KOPT-K1 (cell line): Measurements from ENCODE around the gene TIMM8B.
"Not testable (repeated sequence)": the region's sequence is repeated elsewhere in the genome, so short reads cannot be mapped to it uniquely, and the experiment has no call there.

Experiments
- H3K27ac ChIP-seq: fragments of 200-600 bp; sonication (generic); 2 replicates; pipeline ENCODE4 v1.5.1; 2016; ENCODE audit warnings: antibody characterized with exemption, mild to moderate bottlenecking, low read depth, low read length; ENCODE audit not compliant: poor library complexity, severe bottlenecking
- H3K36me3 ChIP-seq: fragments of 200-600 bp; sonication (generic); 2 replicates; pipeline ENCODE4 v1.5.1; 2017; ENCODE audit warnings: antibody characterized with exemption, mild to moderate bottlenecking, low read length, moderate library complexity; ENCODE audit not compliant: insufficient read depth
- H3K9me3 ChIP-seq: fragments of 200-600 bp; sonication (generic); 2 replicates; pipeline ENCODE4 v1.5.1; 2017; ENCODE audit warnings: antibody characterized with exemption, low read length, mild to moderate bottlenecking; ENCODE audit not compliant: insufficient read depth, poor library complexity, severe bottlenecking

Gene TIMM8B

DNA sequence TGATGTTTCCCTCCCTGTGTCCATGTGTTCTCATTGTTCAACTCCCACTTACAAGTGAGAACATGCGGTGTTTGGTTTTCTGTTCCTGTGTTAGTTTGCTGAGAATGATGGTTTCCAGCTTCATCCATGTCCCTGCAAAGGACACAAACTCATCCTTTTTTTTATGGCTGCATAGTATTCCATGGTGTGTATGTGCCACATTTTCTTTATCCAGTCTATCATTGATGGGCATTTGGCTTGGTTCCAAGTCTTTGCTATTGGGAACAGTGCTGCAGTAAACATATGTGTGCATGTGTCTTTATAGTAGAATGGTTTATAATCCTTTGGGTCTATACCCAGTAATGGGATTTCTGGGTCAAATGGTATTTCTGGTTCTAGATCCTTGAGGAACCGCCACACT is 39.9 kb downstream of the TIMM8B start:
- H3K36me3 ChIP-seq = peaks cover 100% of the 10 kb centered on the region
- not testable (repeated sequence) for H3K27ac ChIP-seq, H3K9me3 ChIP-seq

DNA sequence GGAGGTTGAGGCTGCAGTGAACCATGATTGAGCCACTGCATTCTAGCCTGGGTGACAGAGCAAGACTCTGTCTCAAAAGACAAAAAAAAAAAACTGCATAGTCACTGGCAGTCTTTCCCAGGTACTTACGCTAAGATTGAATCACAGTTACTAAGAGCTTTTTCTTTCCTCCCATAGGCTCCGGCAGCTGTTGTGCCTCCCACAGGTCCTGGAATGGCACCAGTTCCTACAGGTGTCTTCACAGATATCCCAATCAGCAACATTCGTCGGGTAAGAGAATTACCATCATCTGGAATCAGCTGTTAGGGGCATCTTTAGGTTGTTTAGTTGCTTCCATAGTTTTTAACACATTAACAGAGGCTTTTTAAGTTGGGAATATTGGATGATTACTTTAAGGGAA is 41.6 kb downstream of the TIMM8B start:
- no peaks in the 10 kb centered on the region for H3K9me3 ChIP-seq
- no peak overlapping the region for H3K27ac ChIP-seq
- H3K36me3 ChIP-seq = peaks cover 99% of the 10 kb centered on the region

DNA sequence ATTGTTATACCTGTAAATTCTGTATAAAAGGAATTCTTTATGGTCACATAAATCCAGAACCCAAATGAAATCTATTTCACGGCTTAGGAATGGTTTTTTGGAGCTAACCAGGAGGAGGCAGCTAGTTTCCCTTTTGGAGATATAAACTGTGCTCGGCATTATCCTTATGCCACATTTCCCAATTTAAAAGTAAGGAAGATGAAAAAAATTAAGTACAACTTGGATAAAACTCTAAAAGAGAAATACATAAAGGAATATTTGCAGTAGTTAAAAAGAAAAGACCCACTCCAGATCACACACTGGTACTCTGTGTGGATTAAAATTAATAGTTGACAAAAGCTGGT is 43.6 kb downstream of the TIMM8B start:
- no peak overlapping the region for H3K27ac ChIP-seq
- H3K36me3 ChIP-seq = peaks cover 99% of the 10 kb centered on the region
- no peaks in the 10 kb centered on the region for H3K9me3 ChIP-seq

DNA sequence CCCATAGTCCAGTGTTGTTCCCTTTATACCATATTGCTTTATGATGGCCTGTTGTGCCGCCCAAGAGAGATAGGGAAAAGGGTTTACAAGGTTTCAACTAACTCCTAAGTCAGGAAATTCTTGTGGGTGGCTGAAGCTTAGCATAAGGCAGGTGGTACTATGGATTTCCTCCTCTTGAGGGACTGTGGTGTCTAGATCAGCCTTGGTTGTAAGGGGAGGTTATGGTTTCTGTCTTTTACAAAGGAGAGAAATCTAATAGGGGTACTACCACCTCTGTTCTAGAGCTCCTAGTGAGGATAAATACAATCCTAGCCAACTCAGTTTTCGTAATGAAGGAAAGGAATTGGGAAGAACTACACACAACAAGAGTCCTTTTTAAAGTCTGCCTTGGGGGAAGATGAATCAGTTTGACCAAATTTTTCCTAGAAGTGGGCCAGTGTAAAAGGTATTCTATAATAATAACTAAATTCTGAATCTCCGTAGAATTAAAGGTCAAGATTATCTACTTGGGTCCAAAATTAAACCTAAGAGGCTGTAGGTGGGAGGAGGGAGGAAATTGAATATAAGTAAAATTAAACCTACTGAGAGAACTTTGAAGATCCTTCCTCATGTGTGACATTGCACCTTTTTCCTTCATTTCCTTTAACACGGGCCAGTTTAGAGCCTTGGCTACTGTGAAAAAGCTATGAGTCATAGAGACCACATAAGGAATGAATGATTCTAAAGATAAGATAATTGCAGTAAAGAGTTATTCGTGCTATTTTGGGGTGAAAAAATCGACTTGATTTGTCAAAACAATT is 44.2 kb downstream of the TIMM8B start:
- Histone ChIP-seq H3K27ac (no peak overlapping the region), H3K36me3 (peaks cover 99% of the 10 kb centered on the region), H3K9me3 (no peaks in the 10 kb centered on the region)

DNA sequence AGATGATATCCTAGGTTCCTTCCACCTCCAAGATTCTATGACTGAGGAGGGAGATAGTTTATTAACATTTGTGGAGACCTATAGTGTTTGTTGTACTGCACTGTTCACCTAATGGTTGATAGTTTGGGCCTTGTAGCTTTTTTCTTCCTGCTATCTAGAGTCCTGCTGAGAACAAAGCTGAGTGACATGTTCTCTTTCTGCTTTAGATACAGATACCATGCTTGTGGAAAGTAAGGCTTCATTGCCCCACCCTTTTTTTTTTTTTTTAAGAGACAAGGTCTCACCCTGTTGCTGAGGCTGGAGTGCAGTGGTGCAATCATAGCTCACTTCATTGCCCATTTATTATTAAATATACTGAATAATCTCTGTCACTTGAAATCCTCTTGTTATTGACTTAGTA is 49.0 kb downstream of the TIMM8B start:
- Histone ChIP-seq H3K27ac (no peak overlapping the region), H3K36me3 (peaks cover 87% of the 10 kb centered on the region), H3K9me3 (no peaks in the 10 kb centered on the region)
